ENCODE measurements around the gene AMDHD1.

GRCh38 chr12:95918194-95918993, 24.7 kb upstream of the AMDHD1 start:
- peak; percentile 71; the same call in 1 of the 2 replicates for TF ChIP-seq CTCF (tag by site-specific recombination; IDR thresholded peaks at IDR 0.05)
- TF ChIP-seq, protein P1, sequence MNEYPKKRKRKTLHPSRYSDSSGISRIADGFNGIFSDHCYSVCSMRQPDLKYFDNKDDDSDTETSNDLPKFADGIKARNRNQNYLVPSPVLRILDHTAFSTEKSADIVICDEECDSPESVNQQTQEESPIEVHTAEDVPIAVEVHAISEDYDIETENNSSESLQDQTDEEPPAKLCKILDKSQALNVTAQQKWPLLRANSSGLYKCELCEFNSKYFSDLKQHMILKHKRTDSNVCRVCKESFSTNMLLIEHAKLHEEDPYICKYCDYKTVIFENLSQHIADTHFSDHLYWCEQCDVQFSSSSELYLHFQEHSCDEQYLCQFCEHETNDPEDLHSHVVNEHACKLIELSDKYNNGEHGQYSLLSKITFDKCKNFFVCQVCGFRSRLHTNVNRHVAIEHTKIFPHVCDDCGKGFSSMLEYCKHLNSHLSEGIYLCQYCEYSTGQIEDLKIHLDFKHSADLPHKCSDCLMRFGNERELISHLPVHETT (tag by site-specific recombination; IDR thresholded peaks at IDR 0.05) = no peak
- TF ChIP-seq ZNF600 (tag by site-specific recombination; IDR thresholded peaks at IDR 0.05) = no peak
- TF ChIP-seq ZNF274 (IDR thresholded peaks at IDR 0.05; ENCODE audit: low read length) = no peak
- no peak for TF ChIP-seq ZNF274 (tag by site-specific recombination; IDR thresholded peaks at IDR 0.05; ENCODE audit: borderline replicate concordance)
- TF ChIP-seq ZNF747 (tag by site-specific recombination; IDR thresholded peaks at IDR 0.05) = no peak
- TF ChIP-seq ZEB2 (tag by site-specific recombination; IDR thresholded peaks at IDR 0.05) = no peak
- no peak for TF ChIP-seq SETDB1 (IDR thresholded peaks at IDR 0.05; ENCODE audit: insufficient read length, low read length)
- no peak for TF ChIP-seq ZNF362 (tag by site-specific recombination; IDR thresholded peaks at IDR 0.05)
- no peak for TF ChIP-seq ZSCAN4 (tag by site-specific recombination; IDR thresholded peaks at IDR 0.05)
- TF ChIP-seq, protein P2, sequence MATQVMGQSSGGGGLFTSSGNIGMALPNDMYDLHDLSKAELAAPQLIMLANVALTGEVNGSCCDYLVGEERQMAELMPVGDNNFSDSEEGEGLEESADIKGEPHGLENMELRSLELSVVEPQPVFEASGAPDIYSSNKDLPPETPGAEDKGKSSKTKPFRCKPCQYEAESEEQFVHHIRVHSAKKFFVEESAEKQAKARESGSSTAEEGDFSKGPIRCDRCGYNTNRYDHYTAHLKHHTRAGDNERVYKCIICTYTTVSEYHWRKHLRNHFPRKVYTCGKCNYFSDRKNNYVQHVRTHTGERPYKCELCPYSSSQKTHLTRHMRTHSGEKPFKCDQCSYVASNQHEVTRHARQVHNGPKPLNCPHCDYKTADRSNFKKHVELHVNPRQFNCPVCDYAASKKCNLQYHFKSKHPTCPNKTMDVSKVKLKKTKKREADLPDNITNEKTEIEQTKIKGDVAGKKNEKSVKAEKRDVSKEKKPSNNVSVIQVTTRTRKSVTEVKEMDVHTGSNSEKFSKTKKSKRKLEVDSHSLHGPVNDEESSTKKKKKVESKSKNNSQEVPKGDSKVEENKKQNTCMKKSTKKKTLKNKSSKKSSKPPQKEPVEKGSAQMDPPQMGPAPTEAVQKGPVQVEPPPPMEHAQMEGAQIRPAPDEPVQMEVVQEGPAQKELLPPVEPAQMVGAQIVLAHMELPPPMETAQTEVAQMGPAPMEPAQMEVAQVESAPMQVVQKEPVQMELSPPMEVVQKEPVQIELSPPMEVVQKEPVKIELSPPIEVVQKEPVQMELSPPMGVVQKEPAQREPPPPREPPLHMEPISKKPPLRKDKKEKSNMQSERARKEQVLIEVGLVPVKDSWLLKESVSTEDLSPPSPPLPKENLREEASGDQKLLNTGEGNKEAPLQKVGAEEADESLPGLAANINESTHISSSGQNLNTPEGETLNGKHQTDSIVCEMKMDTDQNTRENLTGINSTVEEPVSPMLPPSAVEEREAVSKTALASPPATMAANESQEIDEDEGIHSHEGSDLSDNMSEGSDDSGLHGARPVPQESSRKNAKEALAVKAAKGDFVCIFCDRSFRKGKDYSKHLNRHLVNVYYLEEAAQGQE (tag by site-specific recombination; IDR thresholded peaks at IDR 0.05) = no peak
- no peak for TF ChIP-seq PBX3 (CRISPR knock-in tag; IDR thresholded peaks at IDR 0.05)
- no peak for TF ChIP-seq ZNF155 (tag by site-specific recombination; IDR thresholded peaks at IDR 0.05)
- no peak for TF ChIP-seq ZNF830 (tag by site-specific recombination; IDR thresholded peaks at IDR 0.05; ENCODE audit: low read depth)

All from HEK293 (cell line).